WTC11 (cell line): ENCODE data around the gene STK39.

Experiments
- ZBTB21 ChIP-seq: sonication (generic); formaldehyde crosslinking; IDR thresholded peaks from 2 replicates; pipeline ENCODE4 v1.8.1; 2023; ENCODE audit warnings: mild to moderate bottlenecking, missing genetic modification reagents, borderline replicate concordance
- TF ChIP-seq, protein P1 (sequence below): fragments of 200-600 bp; IDR thresholded peaks from 2 replicates; pipeline ENCODE4 v1.8.0; 2022; ENCODE audit warnings: antibody characterized with exemption

DNA sequence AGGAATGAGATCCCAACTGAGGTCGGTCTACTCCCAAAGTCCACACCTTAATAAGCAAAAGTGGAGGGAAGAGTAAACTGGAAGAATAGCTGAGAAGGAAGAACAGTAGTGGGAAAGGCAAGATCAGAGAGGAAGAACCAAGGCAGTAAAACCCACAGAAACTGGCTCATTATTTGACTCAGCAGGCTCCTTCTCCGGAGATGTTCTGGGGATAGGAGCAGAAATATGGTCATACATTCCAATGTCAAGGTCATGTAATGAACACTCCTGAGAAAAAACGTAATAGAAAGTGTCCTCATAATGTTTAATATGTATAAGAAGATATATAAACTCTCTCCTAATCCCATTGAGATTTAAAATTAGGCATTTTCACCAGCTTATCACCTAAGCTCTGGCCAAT lies 39.5 kb downstream of the STK39 start:
- TF ChIP-seq ZBTB21 (CRISPR knock-in tag), result no peak
- TF ChIP-seq, protein P1, sequence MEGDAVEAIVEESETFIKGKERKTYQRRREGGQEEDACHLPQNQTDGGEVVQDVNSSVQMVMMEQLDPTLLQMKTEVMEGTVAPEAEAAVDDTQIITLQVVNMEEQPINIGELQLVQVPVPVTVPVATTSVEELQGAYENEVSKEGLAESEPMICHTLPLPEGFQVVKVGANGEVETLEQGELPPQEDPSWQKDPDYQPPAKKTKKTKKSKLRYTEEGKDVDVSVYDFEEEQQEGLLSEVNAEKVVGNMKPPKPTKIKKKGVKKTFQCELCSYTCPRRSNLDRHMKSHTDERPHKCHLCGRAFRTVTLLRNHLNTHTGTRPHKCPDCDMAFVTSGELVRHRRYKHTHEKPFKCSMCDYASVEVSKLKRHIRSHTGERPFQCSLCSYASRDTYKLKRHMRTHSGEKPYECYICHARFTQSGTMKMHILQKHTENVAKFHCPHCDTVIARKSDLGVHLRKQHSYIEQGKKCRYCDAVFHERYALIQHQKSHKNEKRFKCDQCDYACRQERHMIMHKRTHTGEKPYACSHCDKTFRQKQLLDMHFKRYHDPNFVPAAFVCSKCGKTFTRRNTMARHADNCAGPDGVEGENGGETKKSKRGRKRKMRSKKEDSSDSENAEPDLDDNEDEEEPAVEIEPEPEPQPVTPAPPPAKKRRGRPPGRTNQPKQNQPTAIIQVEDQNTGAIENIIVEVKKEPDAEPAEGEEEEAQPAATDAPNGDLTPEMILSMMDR, result no peak
